Stimulated activated naive B cell treated with anti-CD40 and anti-IgM and Interleukin-4, amounts not matched to agents 10 μg/mL and 1 μg/mL and 100 μg/mL, for 72 hours (primary cell): ENCODE measurements around the gene CFLAR.
"Not testable (repeated sequence)": the region's sequence is repeated elsewhere in the genome, so short reads cannot be mapped to it uniquely, and the experiment has no call there.

Source experiments
- ATAC-seq, 2 donors: fragments of 150-1000 bp; cut with Tn5 transposase; replicated peaks; 2 replicates each; pipeline ENCODE4 v1.10.0; 2021; ENCODE audit warnings: moderate library complexity in 1 of 2
- DNase-seq: peaks from one replicate; pipeline ENCODE4 v3.0.0; 2021
- H3K27ac Mint-ChIP-seq: one replicate; pipeline ENCODE4 v1.8.0; 2022; ENCODE audit warnings: mild to moderate bottlenecking, mixed read lengths
- H3K27me3 Mint-ChIP-seq, 2 donors: one replicate each; pipeline ENCODE4 v1.8.0; 2022; ENCODE audit warnings: mixed read lengths in 2 of 2
- H3K36me3 Mint-ChIP-seq, 2 donors: one replicate each; pipeline ENCODE4 v1.8.0; 2022; ENCODE audit warnings: mixed read lengths in 2 of 2, mild to moderate bottlenecking in 1 of 2
- H3K4me1 Mint-ChIP-seq, 2 donors: one replicate each; pipeline ENCODE4 v1.8.0; 2022; ENCODE audit warnings: mixed read lengths in 2 of 2, mild to moderate bottlenecking in 1 of 2
- H3K4me3 Mint-ChIP-seq, 2 donors: one replicate each; pipeline ENCODE4 v1.8.0; 2022; ENCODE audit warnings: mild to moderate bottlenecking in 2 of 2, mixed read lengths in 2 of 2, moderate library complexity in 1 of 2
- H3K9me3 Mint-ChIP-seq, 2 donors: one replicate each; pipeline ENCODE4 v1.8.0; 2022; ENCODE audit warnings: mixed read lengths in 2 of 2, mild to moderate bottlenecking in 1 of 2

Gene CFLAR

DNA sequence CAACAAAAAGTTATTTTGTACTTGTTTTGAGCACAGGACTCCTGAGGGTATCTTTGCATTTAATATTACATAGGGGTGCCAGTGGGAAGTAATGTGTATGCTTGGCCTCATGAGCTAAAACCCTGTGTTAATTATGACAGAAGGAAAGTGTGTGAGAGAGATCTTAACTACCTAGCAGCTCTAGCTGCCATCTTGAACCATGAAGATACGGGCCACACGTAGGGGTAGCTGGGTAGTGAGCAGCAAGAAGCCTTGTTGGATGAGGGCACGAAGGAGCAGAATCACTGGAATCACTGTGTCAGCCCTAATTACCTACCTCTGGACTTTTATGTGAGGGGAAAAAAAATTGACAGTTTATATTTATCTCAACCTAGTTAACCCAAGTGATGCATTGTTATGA lies 51.6 kb downstream of the CFLAR start:
- ATAC-seq (peak; percentile 20 to 23), DNase-seq (no peak)
- Mint-ChIP-seq H3K4me3 (peak overlapping the region in 1 of 2 donors; percentile 48), H3K36me3 (peaks cover 32 to 46% of the 10 kb centered on the region in 2 donors), H3K4me1 (peaks cover 19 to 38% of the 10 kb centered on the region in 2 donors), H3K27me3 (no peaks in the 10 kb centered on the region), H3K27ac (peak overlapping the region; percentile 75), H3K9me3 (peaks cover 5 to 11% of the 10 kb centered on the region in 2 donors)

DNA sequence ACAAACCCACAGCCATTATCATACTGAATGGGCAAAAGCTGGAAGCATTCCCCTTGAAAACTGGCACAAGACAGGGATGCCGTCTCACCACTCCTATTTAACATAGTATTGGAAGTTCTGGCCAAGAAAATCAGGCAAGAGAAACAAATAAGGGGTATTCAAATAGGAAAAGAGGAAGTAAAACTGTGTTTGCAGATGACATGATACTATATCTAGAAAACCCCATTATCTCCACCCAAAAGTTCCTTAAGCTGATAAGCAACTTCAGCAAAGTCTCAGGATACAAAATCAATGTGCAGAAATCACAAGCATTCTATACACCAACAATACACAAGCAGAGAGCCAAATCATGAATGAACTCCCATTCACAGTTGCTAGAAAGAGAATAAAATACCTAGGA lies 52.5 kb downstream of the CFLAR start:
- not testable (repeated sequence) for ATAC-seq, DNase-seq, H3K27me3 Mint-ChIP-seq
- peaks cover 5 to 11% of the 10 kb centered on the region in 2 donors for H3K9me3 Mint-ChIP-seq
- H3K36me3 Mint-ChIP-seq = peaks cover 28 to 40% of the 10 kb centered on the region in 2 donors
- peak overlapping the region in 1 of 2 donors; percentile 7 for H3K4me3 Mint-ChIP-seq
- peaks cover 18 to 34% of the 10 kb centered on the region in 2 donors for H3K4me1 Mint-ChIP-seq
- peak overlapping the region; percentile 63 for H3K27ac Mint-ChIP-seq

DNA sequence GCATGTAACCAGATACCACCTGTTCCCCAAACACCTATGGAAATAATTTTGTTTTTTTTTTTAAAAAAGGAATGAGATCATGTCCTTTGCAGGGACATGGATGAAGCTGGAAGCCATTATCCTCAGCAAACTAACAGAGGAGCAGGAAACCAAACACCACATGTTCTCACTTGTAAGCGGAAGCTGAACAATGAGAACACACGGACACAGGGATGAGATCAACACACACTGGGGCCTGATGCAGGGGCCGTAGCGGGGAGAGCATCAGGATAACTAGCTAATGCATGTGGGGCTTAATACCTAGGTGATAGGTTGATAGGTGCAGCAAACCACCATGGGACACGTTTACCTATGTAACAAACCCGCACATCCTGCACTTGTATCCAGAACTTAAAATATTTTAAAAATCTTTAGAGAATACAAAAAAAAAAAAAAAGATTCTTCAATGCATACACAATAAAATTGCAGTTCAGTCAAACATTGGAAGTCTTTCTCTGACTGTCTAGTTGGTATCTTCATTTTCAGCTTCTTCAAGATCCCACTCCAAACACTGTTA lies 55.4 kb downstream of the CFLAR start:
- peak; percentile 12 to 31 for ATAC-seq

DNA sequence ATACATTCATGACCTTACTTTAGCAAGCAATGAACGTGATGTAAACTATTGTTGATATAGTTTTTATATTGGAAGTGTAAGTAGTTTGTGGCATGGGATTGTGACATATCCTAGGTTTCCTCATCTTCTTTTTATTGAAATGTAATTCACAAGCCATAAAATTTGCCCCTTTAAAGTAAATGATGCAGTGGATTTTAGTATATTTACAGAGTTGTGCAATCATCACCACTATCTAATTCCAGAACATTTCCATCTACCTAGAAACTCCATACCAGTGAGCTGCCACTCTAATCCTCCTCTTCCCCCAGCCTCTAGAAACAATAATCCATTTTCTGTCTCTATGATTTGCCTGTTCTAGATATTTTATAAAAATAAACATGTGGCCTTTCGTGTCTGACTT lies 56.3 kb downstream of the CFLAR start:
- DNase-seq = no peak
- H3K27ac Mint-ChIP-seq = no peak overlapping the region
- peaks cover 6 to 14% of the 10 kb centered on the region in 2 donors for H3K36me3 Mint-ChIP-seq
- H3K4me3 Mint-ChIP-seq = no peak overlapping the region
- no peaks in the 10 kb centered on the region for H3K27me3 Mint-ChIP-seq
- H3K9me3 Mint-ChIP-seq = peaks cover 5 to 9% of the 10 kb centered on the region in 2 donors
- no peak for ATAC-seq
- peaks cover 15 to 27% of the 10 kb centered on the region in 2 donors for H3K4me1 Mint-ChIP-seq

More for the DNA sequence above, 55.4 kb downstream of the CFLAR start:
- Mint-ChIP-seq H3K36me3 (peaks cover 14 to 23% of the 10 kb centered on the region in 2 donors), H3K9me3 (peaks cover 5 to 11% of the 10 kb centered on the region in 2 donors), H3K4me3 (no peak overlapping the region), H3K27ac (peak overlapping the region; percentile 7), H3K27me3 (no peaks in the 10 kb centered on the region), H3K4me1 (peaks cover 18 to 33% of the 10 kb centered on the region in 2 donors)
- DNase-seq = no peak

DNA sequence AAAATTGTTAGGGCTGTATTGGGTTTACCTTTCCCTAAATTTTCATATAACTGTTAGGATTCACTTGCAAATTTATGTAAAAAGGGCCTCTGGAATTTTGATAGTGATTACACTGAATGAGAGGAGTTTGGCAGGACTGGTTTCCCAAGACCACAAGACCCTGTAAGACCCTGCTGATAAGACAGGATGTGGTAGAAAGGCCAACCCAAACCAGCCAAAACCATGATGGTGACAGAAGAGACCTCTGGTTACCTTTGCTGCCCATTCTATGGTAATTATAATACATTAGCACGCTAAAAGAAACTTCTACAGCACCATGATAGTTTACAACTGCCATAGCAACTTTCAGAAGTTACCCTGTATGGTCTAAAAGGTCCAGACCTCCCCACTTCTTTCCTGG lies 58.7 kb downstream of the CFLAR start:
- Mint-ChIP-seq H3K27ac (no peak overlapping the region), H3K4me1 (peaks cover 6 to 9% of the 10 kb centered on the region in 2 donors), H3K4me3 (no peak overlapping the region), H3K36me3 (no peaks in the 10 kb centered on the region), H3K27me3 (no peaks in the 10 kb centered on the region), H3K9me3 (peaks cover 0 to under 1% of the 10 kb centered on the region in 2 donors)
- DNase-seq = no peak
- no peak for ATAC-seq

DNA sequence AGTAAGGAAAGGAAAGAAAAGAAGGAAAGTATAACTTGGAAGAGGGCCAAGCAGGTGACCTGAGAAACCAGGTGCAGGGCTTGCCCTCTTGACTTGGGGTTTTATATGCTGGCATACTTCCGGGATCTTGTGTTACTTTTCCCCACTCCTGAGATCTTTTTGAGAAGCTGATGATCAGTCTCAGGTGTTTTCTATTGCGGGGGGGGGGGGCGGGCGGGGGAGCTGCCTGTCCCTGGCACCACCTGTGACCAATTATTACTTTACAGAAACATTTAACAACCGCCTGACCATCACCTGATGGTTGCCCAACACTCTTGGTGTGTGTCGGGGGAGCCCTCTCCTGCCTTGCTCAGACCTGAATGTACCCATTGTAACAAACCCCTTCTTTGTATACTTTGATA lies 60.1 kb downstream of the CFLAR start:
- no peak overlapping the region for H3K27ac Mint-ChIP-seq
- H3K9me3 Mint-ChIP-seq = no peaks in the 10 kb centered on the region
- no peaks in the 10 kb centered on the region for H3K36me3 Mint-ChIP-seq
- no peaks in the 10 kb centered on the region for H3K27me3 Mint-ChIP-seq
- DNase-seq = no peak
- H3K4me1 Mint-ChIP-seq = peaks cover 7 to 16% of the 10 kb centered on the region in 2 donors
- no peak overlapping the region for H3K4me3 Mint-ChIP-seq
- ATAC-seq = no peak

DNA sequence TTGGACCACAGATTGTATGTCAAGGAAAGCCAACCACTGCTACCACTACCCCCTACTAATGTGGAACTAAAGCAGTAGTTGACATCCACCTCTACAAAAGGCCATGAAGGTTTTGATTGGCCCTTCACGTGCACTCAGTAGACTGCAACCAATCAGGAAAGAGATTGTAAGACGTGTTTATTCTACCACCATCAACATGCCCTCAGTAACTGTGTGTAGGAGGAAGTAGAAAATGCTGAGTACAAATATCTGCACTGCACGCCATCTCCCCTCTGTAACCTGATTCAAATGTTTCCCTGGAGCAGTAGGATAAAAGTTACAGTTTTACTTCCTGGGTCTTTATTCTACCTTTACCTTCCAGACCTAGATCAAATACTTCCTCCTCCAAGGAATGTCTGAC lies 64.0 kb downstream of the CFLAR start:
- DNase-seq (no peak), ATAC-seq (no peak)
- Mint-ChIP-seq H3K4me1 (peaks cover 11 to 40% of the 10 kb centered on the region in 2 donors), H3K27me3 (no peaks in the 10 kb centered on the region), H3K4me3 (no peak overlapping the region), H3K9me3 (no peaks in the 10 kb centered on the region), H3K27ac (no peak overlapping the region), H3K36me3 (no peaks in the 10 kb centered on the region)

DNA sequence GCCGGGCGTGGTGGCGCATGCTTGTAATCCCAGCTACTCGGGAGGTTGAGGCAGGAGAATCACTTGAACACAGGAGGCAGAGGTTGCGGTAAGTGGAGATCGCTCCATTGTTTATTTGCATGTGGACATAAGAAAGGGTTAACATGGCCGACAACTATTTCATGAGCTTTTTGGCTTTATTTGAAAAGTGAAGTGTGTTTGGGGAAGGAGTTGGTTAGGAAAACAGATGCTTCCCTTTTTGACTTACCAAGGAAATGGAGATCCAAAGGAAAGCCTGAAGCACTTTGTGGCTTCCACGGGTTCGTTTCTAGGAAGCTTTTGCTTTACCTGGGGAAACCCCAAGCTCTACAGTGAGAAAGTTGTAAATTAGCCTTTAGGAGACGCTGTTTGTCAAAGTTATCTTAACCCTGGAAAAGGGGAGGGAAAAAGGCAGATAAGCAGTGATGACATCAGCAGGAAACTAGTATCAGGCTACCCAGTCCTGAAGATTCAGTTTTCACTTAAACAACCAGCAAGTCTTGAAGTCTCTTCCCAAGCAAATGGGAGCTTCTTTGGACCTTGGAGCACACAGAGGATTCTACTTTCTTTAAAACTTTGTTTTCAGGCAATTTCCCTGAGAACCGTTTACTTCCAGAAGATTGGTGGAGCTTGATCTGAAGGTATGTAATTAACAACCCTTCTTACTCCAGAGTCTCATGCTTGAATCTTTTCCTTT lies 66.8 kb downstream of the CFLAR start, which contains the start of gene CASP10:
CASP10 (plus strand) TSS at position 492 of the 715 bp plus-strand sequence. CDS start 2,637 bp downstream, outside the sequence.
- peak; percentile 88 to 89 for ATAC-seq
- H3K27ac Mint-ChIP-seq = peak within 1 kb of the TSS; percentile 93
- H3K36me3 Mint-ChIP-seq = peaks cover 4% of the 10 kb centered on the region in 2 donors
- no peaks in the 10 kb centered on the region for H3K9me3 Mint-ChIP-seq
- peak; percentile 32 for DNase-seq
- peak within 1 kb of the TSS; percentile 84 to 91 for H3K4me3 Mint-ChIP-seq
- H3K27me3 Mint-ChIP-seq = no peaks in the 10 kb centered on the region
- H3K4me1 Mint-ChIP-seq = peaks cover 18 to 51% of the 10 kb centered on the region in 2 donors

DNA sequence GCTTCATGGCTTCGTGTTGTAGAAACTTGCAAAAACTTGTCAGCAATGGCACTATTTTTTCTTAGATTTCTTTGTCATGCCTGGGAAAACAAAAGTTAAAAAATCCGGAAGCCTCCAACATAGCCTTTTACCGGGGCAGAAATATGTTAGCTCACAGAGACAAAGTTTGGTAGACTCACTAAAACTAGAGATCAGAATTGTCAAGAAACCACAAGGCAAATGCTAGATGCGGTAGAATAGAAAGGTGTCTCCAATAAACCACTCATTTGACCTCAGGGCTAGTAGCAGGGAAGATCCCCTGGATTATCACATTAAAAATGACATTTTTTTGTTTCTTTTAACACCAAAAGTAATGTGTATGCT lies 67.4 kb downstream of the CFLAR start:
- H3K27ac Mint-ChIP-seq = peak overlapping the region; percentile 93
- ATAC-seq (no peak), DNase-seq (no peak)
- H3K4me3 Mint-ChIP-seq = peak overlapping the region; percentile 84 to 91
- H3K9me3 Mint-ChIP-seq = no peaks in the 10 kb centered on the region
- H3K27me3 Mint-ChIP-seq = no peaks in the 10 kb centered on the region
- peaks cover 7 to 9% of the 10 kb centered on the region in 2 donors for H3K36me3 Mint-ChIP-seq
- H3K4me1 Mint-ChIP-seq = peaks cover 18 to 52% of the 10 kb centered on the region in 2 donors

DNA sequence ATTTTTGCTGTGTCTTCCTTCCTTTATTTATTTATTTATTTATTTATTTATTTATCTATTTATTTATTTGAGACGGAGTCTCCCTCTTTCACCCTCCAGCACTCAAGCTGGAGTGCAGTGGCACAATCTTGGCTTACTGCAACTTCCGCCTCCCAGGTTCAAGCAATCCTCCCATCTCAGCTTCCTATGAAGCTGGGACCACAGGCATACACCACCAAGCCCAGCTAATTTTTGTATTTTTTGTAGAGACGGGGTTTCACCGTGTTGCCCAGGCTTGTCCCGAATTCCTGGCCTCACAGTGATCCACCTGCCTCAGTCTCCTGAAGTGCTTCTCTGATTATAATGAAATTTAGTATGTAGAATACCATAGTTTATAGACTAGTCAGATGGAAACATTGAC lies 67.9 kb downstream of the CFLAR start:
- not testable (repeated sequence) for ATAC-seq

DNA sequence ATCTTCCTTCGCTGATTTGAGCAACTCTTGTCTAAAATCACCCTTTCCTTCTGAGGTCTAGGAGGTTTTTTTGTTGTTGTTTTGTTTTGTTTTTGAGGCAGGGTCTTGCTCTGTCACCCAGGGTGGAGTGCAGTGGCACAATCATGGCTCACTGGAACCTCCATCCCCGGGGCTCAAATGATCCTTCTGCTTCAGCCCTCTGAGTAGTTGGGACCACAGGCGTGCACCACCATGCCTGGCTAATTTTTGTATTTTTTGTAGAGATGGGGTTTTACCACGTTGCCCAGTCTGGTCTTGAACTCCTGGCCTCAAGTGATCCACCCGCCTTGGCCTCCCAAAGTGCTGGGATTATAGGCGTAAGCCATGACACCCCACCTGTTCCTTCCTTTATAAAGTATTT lies 68.3 kb downstream of the CFLAR start:
- DNase-seq, ATAC-seq, H3K9me3 Mint-ChIP-seq, H3K27me3 Mint-ChIP-seq: not testable (repeated sequence)
- Mint-ChIP-seq H3K4me1 (peaks cover 18 to 52% of the 10 kb centered on the region in 2 donors), H3K4me3 (peak overlapping the region; percentile 78 to 84), H3K36me3 (peaks cover 10 to 12% of the 10 kb centered on the region in 2 donors), H3K27ac (peak overlapping the region; percentile 48)

More for the DNA sequence above, 67.9 kb downstream of the CFLAR start:
- Mint-ChIP-seq H3K27ac (peak overlapping the region; percentile 48), H3K36me3 (peaks cover 10 to 12% of the 10 kb centered on the region in 2 donors), H3K4me1 (peaks cover 18 to 52% of the 10 kb centered on the region in 2 donors), H3K4me3 (peak overlapping the region; percentile 78 to 84)
- DNase-seq, H3K9me3 Mint-ChIP-seq, H3K27me3 Mint-ChIP-seq: not testable (repeated sequence)

DNA sequence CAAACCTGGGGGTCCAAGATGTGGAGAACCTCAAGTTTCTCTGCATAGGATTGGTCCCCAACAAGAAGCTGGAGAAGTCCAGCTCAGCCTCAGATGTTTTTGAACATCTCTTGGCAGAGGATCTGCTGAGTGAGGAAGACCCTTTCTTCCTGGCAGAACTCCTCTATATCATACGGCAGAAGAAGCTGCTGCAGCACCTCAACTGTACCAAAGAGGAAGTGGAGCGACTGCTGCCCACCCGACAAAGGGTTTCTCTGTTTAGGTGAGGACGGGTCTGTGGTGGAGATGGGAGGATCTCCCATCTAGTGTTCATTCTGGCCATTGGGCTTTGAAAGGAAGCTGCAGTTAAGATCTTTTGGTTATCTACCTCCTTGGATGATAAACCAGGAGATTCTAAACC lies 69.9 kb downstream of the CFLAR start:
- H3K4me1 Mint-ChIP-seq = peaks cover 16 to 44% of the 10 kb centered on the region in 2 donors
- H3K27me3 Mint-ChIP-seq = no peaks in the 10 kb centered on the region
- peak in 1 of 2 donors; percentile 14 for ATAC-seq
- DNase-seq = no peak
- no peaks in the 10 kb centered on the region for H3K9me3 Mint-ChIP-seq
- peak overlapping the region in 1 of 2 donors; percentile 48 for H3K4me3 Mint-ChIP-seq
- no peak overlapping the region for H3K27ac Mint-ChIP-seq
- peaks cover 12 to 13% of the 10 kb centered on the region in 2 donors for H3K36me3 Mint-ChIP-seq

DNA sequence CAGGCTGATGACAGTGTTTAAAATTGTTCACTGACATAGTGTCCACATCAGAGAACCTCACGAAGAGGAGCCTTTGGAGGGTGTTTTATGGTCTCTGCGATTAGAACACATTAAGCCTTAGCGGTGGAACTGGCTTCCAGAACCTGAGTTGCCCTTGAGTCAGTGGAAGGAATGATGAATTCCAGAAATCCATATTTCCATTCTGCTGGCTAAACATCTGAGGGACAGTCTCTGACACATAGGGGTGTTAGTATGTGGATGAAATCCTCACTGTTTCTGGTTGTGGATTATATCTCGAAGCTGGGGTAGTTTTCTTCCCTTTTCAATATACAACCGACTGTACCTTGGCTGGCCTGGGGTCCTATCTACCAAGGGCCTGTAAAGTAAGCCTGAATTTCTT lies 71.0 kb downstream of the CFLAR start:
- DNase-seq = no peak
- H3K4me1 Mint-ChIP-seq = peaks cover 24 to 55% of the 10 kb centered on the region in 2 donors
- H3K27me3 Mint-ChIP-seq = no peaks in the 10 kb centered on the region
- no peaks in the 10 kb centered on the region for H3K9me3 Mint-ChIP-seq
- H3K27ac Mint-ChIP-seq = no peak overlapping the region
- H3K36me3 Mint-ChIP-seq = peaks cover 12 to 13% of the 10 kb centered on the region in 2 donors
- no peak for ATAC-seq
- no peak overlapping the region for H3K4me3 Mint-ChIP-seq

DNA sequence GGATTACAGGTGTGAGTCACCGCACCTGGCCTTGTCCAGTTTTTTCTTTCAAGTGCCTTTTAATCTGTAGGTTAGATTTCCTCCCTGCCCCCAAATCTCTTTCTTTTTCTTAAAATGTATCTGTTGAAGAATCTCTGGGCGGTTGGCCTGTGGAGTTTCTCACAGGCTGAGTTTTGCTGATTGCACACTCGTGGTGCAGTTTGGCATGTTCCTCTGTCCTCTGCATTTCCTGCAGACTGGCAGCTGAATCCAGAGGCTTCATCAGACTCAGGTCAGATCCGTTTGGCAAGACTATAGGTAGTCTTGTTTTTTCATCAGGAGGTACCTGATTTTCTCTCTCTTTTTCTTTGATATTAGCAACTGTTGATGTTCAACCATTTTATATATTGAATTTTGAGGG lies 72.5 kb downstream of the CFLAR start:
- H3K4me3 Mint-ChIP-seq = no peak overlapping the region
- no peak overlapping the region for H3K27ac Mint-ChIP-seq

More for the DNA sequence above, 72.5 kb downstream of the CFLAR start:
- DNase-seq (no peak), ATAC-seq (no peak)
- Mint-ChIP-seq H3K36me3 (peaks cover 12 to 15% of the 10 kb centered on the region in 2 donors), H3K9me3 (no peaks in the 10 kb centered on the region), H3K27me3 (no peaks in the 10 kb centered on the region), H3K4me1 (peaks cover 28 to 49% of the 10 kb centered on the region in 2 donors)
